GM21619 (cell line): ENCODE measurements around the gene IL31.

Source experiments
- ATAC-seq: cut with Tn5 transposase; IDR thresholded peaks from one replicate; pipeline ENCODE4 v1.9.1; 2021; ENCODE audit not compliant: unreplicated experiment

The IL31 gene

DNA sequence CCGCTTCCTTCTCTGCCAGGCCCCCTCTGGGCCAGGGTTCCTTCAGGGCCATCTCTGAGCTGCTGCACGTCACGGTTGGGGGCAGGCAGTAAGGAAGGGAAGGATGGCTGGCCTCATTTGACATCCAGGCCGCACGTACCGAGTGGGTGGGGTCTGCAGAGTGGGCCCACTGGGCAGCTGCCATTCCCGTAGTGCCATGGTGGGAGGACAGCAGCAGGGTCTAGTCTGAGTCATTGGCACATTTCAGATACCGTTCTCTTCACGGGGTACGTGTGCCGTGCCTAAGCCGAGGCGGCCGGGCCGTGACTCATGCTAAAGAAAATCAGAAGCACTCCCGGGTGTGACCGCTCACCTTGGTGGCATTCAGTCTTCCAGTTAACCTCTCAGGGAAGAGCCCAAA is 43.9 kb downstream of the IL31 start:
- ATAC-seq, result no peak

- ATAC-seq, result no peak
Observed at GRCh38 chr12:122129131-122129530, 44.9 kb downstream of the IL31 start.

GRCh38 chr12:122128481-122128880 is 45.5 kb downstream of the IL31 start:
- ATAC-seq, result no peak

DNA sequence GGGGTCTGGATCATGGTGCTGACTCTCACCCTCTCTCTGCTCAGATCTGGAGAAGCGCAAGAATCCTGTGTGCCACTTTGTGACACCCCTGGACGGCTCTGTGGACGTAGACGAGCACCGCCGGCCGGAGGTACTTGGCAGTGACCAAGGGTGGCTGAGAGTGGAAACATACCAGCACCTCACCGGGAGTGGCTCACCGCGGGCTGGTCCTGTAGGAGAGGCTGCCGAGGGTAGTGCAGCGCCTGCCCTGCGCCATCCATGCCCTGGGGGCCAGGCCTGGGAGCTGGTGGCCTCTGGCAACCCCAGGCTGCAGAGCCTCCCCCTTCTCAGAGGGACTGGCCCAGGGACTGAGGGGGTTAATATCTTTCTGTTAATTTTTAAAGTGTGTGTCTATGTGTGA is 46.2 kb downstream of the IL31 start:
- no peak for ATAC-seq

DNA sequence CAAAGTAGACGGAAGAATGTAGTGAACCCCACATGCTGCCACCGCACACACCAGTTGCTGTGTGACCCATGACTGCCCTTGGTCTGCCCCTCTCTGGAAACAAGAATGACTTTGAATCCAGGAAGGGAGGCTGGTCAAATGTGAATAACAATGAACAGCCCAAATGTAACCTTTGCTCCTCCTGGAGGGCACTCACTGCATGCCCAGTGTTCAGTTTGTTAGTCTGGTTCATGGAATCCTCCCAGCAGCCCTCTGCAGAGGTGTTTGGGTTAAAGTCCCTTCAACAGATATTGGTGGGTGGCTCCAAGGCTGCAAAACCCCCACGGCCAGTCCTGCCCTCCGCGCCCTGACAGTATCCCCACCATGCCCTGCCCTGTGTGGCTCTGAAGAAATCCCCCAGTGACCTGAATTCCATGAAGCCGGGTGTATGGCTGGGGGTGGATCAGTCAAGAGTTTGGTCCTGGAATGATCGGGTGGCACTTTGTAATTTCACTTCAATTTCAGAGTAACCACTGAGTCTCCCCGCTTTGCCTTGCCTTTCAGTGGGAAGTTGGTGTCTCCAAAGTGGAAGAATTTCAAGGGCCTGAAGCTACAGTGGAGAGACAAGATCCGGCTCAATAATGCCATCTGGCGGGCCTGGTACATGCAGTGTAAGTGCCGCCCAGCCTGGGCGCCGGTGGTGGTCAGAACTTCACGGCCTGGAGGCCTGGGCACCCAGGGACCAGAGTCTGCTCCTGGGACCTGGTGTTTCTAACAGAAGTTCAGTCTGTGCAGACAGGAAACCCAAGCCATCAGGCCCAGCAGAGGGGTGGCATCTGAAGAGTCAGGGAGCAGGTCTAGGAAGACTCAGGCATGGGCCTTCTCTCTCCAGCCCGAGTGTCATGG is 47.1 kb downstream of the IL31 start:
- no peak for ATAC-seq

GRCh38 chr12:122126342-122126635 is 47.7 kb downstream of the IL31 start:
- ATAC-seq, result no peak

- no peak for ATAC-seq
Observed at GRCh38 chr12:122125452-122126341, 48.3 kb downstream of the IL31 start.

DNA sequence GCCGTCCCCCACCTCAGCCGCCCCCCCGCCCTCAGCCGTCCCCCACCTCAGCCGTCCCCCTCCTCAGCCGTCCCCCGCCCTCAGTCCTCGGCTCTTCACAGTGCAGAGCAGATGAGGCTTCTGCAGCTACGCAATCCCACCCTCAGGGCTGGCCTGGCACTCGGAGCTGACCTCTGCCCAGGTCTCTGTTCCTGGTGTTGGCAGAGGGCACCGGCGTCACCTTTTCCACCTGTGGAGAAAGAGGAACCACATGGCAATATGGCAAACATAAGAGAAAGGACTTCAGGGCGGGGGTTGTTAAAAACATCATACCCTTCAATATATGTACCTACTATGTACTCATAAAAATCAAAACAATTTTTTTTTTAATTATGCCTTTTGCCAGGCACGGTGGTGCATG is 49.7 kb downstream of the IL31 start:
- no peak for ATAC-seq

- ATAC-seq, result no peak
Observed at GRCh38 chr12:122123761-122124145, 50.3 kb downstream of the IL31 start.

DNA sequence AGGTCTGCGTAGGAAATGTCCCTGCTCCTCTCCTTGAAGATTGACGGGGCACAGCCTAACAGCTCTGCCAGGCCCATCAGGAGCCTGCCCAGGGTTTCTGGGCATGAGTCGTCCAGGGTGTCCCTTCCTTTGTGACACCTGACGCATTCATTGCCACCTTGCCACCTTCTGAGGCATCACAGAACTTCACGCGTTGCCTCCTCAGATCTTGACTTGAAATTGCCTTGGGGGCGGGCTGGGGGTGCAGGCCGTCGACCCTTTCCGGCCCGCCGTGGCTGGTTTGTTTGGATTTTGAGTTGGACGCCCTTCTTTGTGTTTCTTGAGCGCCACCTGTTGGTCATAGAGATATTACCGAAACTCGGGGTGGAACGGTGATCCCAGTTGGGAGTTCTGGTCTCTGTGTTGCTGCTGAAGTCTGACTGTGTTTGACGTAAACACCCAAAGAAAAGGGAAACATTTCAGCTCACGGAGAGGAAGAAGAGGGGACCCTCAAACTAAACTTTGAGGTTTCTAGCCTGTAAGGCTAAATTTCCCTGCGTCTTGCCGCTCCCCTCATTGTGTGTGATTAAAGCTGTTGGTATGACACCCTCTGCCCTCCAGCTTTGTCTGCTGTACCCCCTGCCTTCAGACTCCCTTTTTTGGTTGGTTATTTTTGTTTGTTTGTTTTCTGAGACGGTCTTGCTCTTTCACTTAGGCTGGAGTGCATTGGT is 50.8 kb downstream of the IL31 start:
- ATAC-seq, result no peak
